ENCODE results near the gene TSHZ2. TPM values are rescaled to one million over a fixed set of nuclear protein-coding genes. Genes with fewer than 3 reads are reported as not detected.
A peak's percentile ranks its signal among the peaks of the same experiment; 100 is the strongest.
"Not testable (repeated sequence)": the region's sequence is repeated elsewhere in the genome, so short reads cannot be mapped to it uniquely, and the experiment has no call there.

Gene TSHZ2
- total and polyA plus RNA-seq, 4 donors: 0.93 to 8.8 (median 3.8) TPM

GRCh38 chr20:53412577-53413185, 440.5 kb downstream of the TSHZ2 start:
- H3K27me3 ChIP-seq (ENCODE audit: control insufficient read depth in 3 of 3, insufficient read depth in 3 of 3, low read length in 2 of 3): no peaks in the 10 kb centered on the region
- ATAC-seq (ENCODE audit: insufficient read depth, low FRiP score) (no peak), DNase-seq (peak in 1 of 3 donors; percentile 42)
- TF ChIP-seq CTCF (IDR thresholded peaks at IDR 0.05; ENCODE audit: control extremely low read depth, extremely low read depth): no peak
- peaks cover 0 to 29% (median 3%) of the 10 kb centered on the region in 5 donors for H3K4me1 ChIP-seq (ENCODE audit: control insufficient read depth in 5 of 5, insufficient read depth in 5 of 5, low read length in 5 of 5)
- no peaks in the 10 kb centered on the region for H3K9me3 ChIP-seq (ENCODE audit: control insufficient read depth in 4 of 4, insufficient read depth in 3 of 4, low read length in 3 of 4)
- WGBS, 2 donors: 71 to 79% methylated on average over 13 of the region's 13 CpGs
- H3K9ac ChIP-seq (ENCODE audit: insufficient read depth in 1 of 2, low read length in 2 of 2): no peak overlapping the region
- no peaks in the 10 kb centered on the region for H3K36me3 ChIP-seq (ENCODE audit: control insufficient read depth in 4 of 4, insufficient read depth in 4 of 4, low read length in 4 of 4)
- H3K27ac ChIP-seq (ENCODE audit: low read depth in 1 of 2, low read length in 1 of 2): no peak overlapping the region
- no peak overlapping the region for H3K4me3 ChIP-seq

- ATAC-seq (ENCODE audit: insufficient read depth, low FRiP score) (no peak), DNase-seq (peak; percentile 42 to 64 (median 59))
- Histone ChIP-seq H3K27me3 (ENCODE audit: control insufficient read depth in 3 of 3, insufficient read depth in 3 of 3, low read length in 2 of 3) (no peaks in the 10 kb centered on the region), H3K9ac (ENCODE audit: insufficient read depth in 1 of 2, low read length in 2 of 2) (no peak overlapping the region), H3K9me3 (ENCODE audit: control insufficient read depth in 4 of 4, insufficient read depth in 3 of 4, low read length in 3 of 4) (no peaks in the 10 kb centered on the region), H3K4me1 (ENCODE audit: control insufficient read depth in 5 of 5, insufficient read depth in 5 of 5, low read length in 5 of 5) (peaks cover 0 to 24% (median 0%) of the 10 kb centered on the region in 5 donors), H3K4me3 (no peak overlapping the region), H3K27ac (ENCODE audit: low read depth in 1 of 2, low read length in 1 of 2) (no peak overlapping the region), H3K36me3 (ENCODE audit: control insufficient read depth in 4 of 4, insufficient read depth in 4 of 4, low read length in 4 of 4) (no peaks in the 10 kb centered on the region)
- TF ChIP-seq CTCF (IDR thresholded peaks at IDR 0.05; ENCODE audit: control extremely low read depth, extremely low read depth): peak; percentile 12
- WGBS, 2 donors: 38 to 46% methylated on average over 15 of the region's 15 CpGs
These were observed 441.1 kb downstream of the TSHZ2 start for GRCh38 chr20:53413186-53413631.

- H3K9ac ChIP-seq (ENCODE audit: insufficient read depth in 1 of 2, low read length in 2 of 2); DNase-seq; H3K36me3 ChIP-seq (ENCODE audit: control insufficient read depth in 4 of 4, insufficient read depth in 4 of 4, low read length in 4 of 4); H3K27me3 ChIP-seq (ENCODE audit: control insufficient read depth in 3 of 3, insufficient read depth in 3 of 3, low read length in 2 of 3); ATAC-seq (ENCODE audit: insufficient read depth, low FRiP score); H3K4me3 ChIP-seq; H3K9me3 ChIP-seq (ENCODE audit: control insufficient read depth in 4 of 4, insufficient read depth in 3 of 4, low read length in 3 of 4); H3K27ac ChIP-seq (ENCODE audit: low read depth in 1 of 2, low read length in 1 of 2): not testable (repeated sequence)
- 79 to 91% methylated on average over 1 of the region's 1 CpG for WGBS, 2 donors
- H3K4me1 ChIP-seq (ENCODE audit: control insufficient read depth in 5 of 5, insufficient read depth in 5 of 5, low read length in 5 of 5): peaks cover 0 to 17% (median 0%) of the 10 kb centered on the region in 5 donors
These were observed 441.7 kb downstream of the TSHZ2 start for GRCh38 chr20:53413845-53414244.

- TF ChIP-seq CTCF (IDR thresholded peaks at IDR 0.05; ENCODE audit: control extremely low read depth, extremely low read depth): no peak
- Histone ChIP-seq H3K27me3 (ENCODE audit: control insufficient read depth in 3 of 3, insufficient read depth in 3 of 3, low read length in 2 of 3) (no peaks in the 10 kb centered on the region), H3K4me1 (ENCODE audit: control insufficient read depth in 5 of 5, insufficient read depth in 5 of 5, low read length in 5 of 5) (no peaks in the 10 kb centered on the region), H3K9me3 (ENCODE audit: control insufficient read depth in 4 of 4, insufficient read depth in 3 of 4, low read length in 3 of 4) (peaks cover 0 to 2% (median 0%) of the 10 kb centered on the region in 4 donors), H3K9ac (ENCODE audit: insufficient read depth in 1 of 2, low read length in 2 of 2) (no peak overlapping the region), H3K4me3 (no peak overlapping the region), H3K27ac (ENCODE audit: low read depth in 1 of 2, low read length in 1 of 2) (no peak overlapping the region), H3K36me3 (ENCODE audit: control insufficient read depth in 4 of 4, insufficient read depth in 4 of 4, low read length in 4 of 4) (peaks cover 0 to 6% (median 0%) of the 10 kb centered on the region in 4 donors)
- ATAC-seq (ENCODE audit: insufficient read depth, low FRiP score): no peak
- DNase-seq: no peak
- 93% methylated on average over 11 of the region's 11 CpGs for WGBS, 2 donors
These were observed 447.7 kb downstream of the TSHZ2 start for GRCh38 chr20:53419693-53420460.
